HG03108 (cell line): ENCODE data around the gene VGLL4.

ENCODE experiments used
- ATAC-seq: cut with Tn5 transposase; IDR thresholded peaks from one replicate; pipeline ENCODE4 v1.9.1; 2021; ENCODE audit warnings: moderate library complexity; ENCODE audit not compliant: unreplicated experiment

VGLL4 gene

DNA sequence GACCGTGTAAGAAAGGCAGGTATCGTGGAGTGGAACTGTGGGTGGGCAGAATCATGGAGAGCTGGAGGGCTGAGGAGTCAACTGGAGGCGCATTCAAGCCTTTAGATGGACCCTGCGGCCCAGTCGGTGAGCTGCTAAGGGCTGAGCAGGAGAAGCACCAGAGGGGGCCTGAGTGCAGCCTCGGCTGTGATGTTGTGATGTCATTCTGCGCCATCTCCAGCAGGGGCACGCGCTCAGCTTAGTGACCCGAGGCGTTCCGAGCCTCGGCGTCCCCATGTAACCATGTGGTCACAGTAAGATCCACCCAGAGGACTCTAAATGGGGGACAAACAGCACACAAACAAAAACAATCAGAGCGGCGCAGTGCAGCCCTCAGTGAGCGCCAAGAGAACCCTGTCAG is 76.8 kb downstream of the VGLL4 start:
- ATAC-seq, result no peak

- ATAC-seq, result no peak
These were observed 77.2 kb downstream of the VGLL4 start for GRCh38 chr3:11566478-11566877.

- no peak for ATAC-seq
These were observed 77.8 kb downstream of the VGLL4 start for GRCh38 chr3:11565932-11566331.

DNA sequence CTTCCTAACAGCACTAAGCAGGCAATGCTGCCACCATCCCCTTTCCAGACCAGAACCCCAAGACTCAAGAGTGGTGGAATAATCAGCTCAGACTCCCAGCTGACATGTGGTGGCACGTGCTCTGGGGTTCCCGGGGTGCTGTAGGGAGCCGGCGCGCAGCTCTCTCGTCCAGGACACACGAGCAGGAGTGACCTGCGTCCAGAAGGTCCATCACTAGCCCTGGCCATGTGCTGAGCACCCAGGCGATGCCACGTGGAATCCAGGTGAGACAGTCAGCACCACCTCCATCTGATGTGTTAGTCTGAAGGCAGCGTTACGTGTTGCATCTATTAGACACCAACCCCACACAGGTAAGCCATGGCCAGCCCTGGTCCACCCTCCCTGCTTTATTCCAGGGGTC is 78.2 kb downstream of the VGLL4 start:
- no peak for ATAC-seq

DNA sequence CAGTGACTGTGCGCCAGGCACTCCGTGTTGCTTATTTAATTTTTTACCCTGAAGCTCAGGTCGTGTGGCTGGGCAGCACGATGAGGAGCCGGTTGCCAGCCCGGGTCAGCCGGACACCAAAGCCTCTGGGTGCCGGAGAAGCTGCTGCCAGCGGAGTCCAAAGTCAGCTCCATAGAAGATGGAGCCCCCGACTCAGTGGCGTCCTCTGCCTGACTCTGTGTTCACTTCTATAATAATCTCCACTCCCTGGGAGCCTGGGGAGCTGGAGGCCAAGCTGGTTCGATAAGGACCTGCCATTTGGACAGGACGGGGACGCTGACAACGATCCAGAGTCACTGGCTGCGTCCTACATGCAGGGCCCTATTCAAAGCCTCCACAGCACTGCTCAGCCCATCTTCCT is 78.6 kb downstream of the VGLL4 start:
- ATAC-seq, result no peak

DNA sequence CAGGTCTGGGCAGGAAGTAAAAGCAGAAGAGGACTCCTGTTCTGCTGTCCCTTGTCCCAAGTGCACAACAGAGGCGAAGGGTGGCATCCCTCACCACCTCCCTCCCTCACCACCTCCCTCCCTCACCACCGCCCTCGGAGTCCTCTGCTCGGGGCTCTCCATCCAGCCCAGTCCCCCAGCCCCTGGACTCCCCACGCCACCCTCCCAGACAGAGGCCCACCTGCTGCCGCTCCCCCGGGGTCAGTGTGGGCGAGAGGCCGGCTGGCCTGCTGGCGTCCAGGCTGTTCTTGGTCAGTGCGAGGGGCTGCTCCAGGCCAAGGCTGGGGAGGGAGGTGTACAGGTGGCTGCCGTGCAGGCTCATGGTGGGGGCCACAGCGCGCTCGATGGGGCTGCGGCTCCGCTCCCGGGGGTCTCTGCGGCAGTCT is 79.1 kb downstream of the VGLL4 start:
- no peak for ATAC-seq

GRCh38 chr3:11563865-11564185 is 79.9 kb downstream of the VGLL4 start:
- no peak for ATAC-seq

- no peak for ATAC-seq
These were observed 80.4 kb downstream of the VGLL4 start for GRCh38 chr3:11563159-11563864.

GRCh38 chr3:11562277-11562881 is 81.3 kb downstream of the VGLL4 start:
- ATAC-seq, result no peak

DNA sequence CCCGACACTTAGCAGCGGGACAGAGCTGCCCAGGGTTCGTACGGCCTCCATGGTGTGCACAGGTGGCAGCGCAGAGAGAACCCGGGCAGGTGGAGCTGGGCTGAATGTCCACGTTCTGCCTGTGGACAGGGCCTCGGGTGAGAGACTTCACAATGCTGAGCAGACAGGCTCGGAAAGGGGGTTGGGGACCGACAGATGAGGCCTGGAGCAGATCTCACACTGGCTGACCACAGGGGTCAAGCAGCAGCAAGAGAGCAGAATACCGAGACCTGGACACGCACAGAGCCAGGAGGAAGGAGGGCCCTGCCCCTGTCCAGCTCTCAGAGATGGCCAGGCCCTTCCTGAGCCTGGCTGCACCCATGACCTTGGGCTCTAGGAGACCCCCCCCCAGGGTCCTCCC is 83.0 kb downstream of the VGLL4 start:
- ATAC-seq, result no peak

- no peak for ATAC-seq
These were observed 83.7 kb downstream of the VGLL4 start for GRCh38 chr3:11559816-11560633.

- ATAC-seq, result no peak
These were observed 84.5 kb downstream of the VGLL4 start for GRCh38 chr3:11558918-11559815.

DNA sequence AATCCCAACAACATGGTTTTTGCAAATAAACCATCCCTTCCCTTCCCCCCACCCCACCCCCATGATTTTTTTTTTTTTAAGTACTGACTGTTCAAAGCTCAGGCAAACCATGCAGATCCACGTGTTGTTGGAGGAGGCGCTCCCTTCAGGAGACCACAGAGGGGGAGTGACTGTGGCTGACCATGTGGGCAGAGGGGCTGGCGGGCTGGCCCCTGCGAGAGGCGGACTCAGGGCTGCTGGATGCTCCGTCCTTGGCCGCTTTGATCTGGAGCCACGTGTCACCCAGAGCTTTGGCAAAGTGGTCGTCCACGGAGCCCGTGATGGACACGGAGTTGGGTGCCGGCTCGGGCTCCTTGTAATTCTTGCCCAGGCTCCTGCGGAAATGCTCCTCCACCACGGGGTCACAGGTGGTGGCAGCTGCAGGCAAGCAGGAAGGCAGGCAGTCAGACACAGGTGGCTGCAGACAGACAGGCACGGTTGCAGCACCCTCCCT is 85.3 kb downstream of the VGLL4 start:
- ATAC-seq, result no peak

DNA sequence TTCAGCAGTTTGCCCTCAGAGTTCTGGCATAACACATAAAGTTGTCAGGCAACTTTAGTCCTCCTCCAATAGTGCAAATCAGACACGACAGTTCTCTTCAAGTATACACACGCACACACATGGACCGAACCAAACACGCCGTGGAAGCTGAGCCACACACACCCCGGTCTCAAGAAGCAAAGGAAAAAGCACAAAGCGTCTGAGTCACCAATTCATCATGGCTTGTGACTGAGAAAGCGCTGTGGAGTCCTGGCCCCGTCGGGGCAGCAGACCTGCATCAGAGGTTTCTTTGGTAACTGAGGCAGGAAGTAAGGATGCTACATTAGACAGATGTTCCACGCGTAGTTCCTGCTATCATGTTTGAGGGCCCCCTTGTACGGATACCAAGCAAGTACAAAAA is 85.7 kb downstream of the VGLL4 start:
- no peak for ATAC-seq

- no peak for ATAC-seq
These were observed 86.7 kb downstream of the VGLL4 start for GRCh38 chr3:11556851-11557644.

DNA sequence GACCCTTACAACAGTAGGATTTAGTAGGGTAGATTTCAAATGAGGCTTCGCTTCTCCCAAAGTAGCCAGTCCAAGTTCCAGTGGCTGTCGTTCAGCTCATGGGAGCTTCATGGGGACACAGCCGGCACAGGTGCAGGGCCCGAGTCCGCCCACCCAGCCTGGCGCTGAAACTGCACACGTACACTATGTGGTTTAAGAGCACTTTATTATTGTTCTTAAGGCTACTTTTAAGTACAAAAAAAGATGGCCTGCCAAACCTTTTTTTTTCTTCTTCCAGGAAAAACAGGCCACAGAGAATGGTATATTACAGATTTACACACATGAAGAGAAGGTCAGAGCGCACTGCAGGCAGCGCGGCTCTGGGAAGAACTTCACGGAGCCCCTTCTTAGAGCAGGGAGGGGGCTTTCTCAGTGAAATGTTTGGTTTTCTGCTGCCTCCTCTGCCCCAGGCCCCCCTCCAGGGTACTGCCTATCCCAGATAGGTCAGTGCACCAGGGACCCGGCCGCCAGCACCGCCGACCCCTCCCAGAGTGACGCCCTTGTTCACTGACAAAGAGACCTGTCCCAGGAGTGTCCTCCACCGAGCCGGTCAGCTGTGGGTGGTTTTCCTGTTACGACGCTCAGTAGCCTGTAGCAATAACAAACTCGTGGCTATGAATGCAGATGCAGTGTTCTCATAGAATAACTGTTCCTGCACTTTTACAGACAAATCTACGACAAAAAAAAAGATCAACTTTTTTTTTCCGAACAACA is 87.7 kb downstream of the VGLL4 start:
- ATAC-seq, result no peak

GRCh38 chr3:11555211-11555782 is 88.4 kb downstream of the VGLL4 start:
- ATAC-seq, result no peak

- ATAC-seq, result no peak
These were observed 89.0 kb downstream of the VGLL4 start for GRCh38 chr3:11554666-11555065.

DNA sequence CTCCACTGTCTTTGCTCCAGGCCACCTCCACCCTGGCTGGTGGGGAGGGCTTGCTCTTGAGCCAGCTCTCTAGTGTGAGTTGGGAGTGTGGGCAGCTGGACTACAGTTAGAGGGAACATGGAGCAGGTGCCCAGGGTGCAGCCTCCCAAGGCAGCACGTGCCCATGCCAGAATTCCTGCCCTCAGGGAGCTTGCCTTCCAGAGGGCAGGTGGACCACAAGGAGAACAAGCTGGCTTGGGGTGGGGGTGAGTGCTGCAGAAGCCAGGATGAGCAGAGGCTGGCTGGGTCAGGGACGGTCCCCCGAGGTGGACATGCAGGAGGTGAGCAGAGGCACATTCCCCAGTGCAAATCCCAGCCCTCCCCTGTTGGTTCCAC is 89.5 kb downstream of the VGLL4 start:
- no peak for ATAC-seq
